Activated CD8-positive, alpha-beta T cell treated with anti-CD3 and anti-CD28 coated beads, Interleukin-2, amount 10 ng/mL, durations not matched to agents 7 days and 5 days (primary cell): ENCODE data around the gene HOXB6. TPM values are rescaled to one million over a fixed set of nuclear protein-coding genes. Genes with fewer than 3 reads are reported as not detected.
A peak's percentile ranks its signal among the peaks of the same experiment; 100 is the strongest.

ENCODE experiments used
- ATAC-seq: fragments of 150-1000 bp; cut with Tn5 transposase; one replicate; pipeline ENCODE4 v1.10.0; 2021; ENCODE audit warnings: moderate library complexity
- CTCF ChIA-PET: fragments of 350-600 bp; sonication (Branson Sonifier 250); formaldehyde crosslinking; loops from one replicate; lab custom pipeline; 2021; ENCODE audit warnings: antibody characterized with exemption; lab: Charles Lee
- POLR2A ChIA-PET: fragments of 350-600 bp; sonication (Branson Sonifier 250); formaldehyde crosslinking; loops from one replicate; lab custom pipeline; 2021; ENCODE audit warnings: antibody characterized with exemption; lab: Charles Lee
- DNase-seq: peaks from one replicate; pipeline ENCODE4 v3.0.0-alpha.2; 2020
- H3K27ac Mint-ChIP-seq: one replicate; pipeline ENCODE4 v1.8.0; 2021; ENCODE audit warnings: mild to moderate bottlenecking, mixed read lengths
- H3K27me3 Mint-ChIP-seq: one replicate; pipeline ENCODE4 v1.8.0; 2021; ENCODE audit warnings: low read depth, mixed read lengths
- H3K36me3 Mint-ChIP-seq: one replicate; pipeline ENCODE4 v1.8.0; 2021; ENCODE audit warnings: low read depth, mixed read lengths
- H3K4me1 Mint-ChIP-seq: one replicate; pipeline ENCODE4 v1.8.0; 2021; ENCODE audit warnings: low read depth, mixed read lengths
- H3K4me3 Mint-ChIP-seq: one replicate; pipeline ENCODE4 v1.8.0; 2021; ENCODE audit warnings: mild to moderate bottlenecking, mixed read lengths
- H3K9me3 Mint-ChIP-seq: one replicate; pipeline ENCODE4 v1.8.0; 2022; ENCODE audit warnings: mixed read lengths; ENCODE audit not compliant: insufficient read depth
- total RNA-seq, 2 experiments: library from RNA; stranded (reverse); gene quantifications; one replicate each; pipeline ENCODE4 v1.2.3, GENCODE V29; 2021

The HOXB6 gene
- total RNA-seq, 2 experiments from 2014 or later = not detected

GRCh38 chr17:48642059-48642842 is 37.5 kb upstream of the HOXB6 start:
- ATAC-seq (no peak), DNase-seq (no peak)
- Mint-ChIP-seq H3K4me1 (peaks cover 25% of the 10 kb centered on the region), H3K4me3 (no peak overlapping the region), H3K27ac (no peak overlapping the region), H3K27me3 (peaks cover 87% of the 10 kb centered on the region), H3K36me3 (peaks cover 2% of the 10 kb centered on the region), H3K9me3 (no peaks in the 10 kb centered on the region)
- ChIA-PET CTCF (interaction anchor here (1.6 to 2.2 kb wide), 3 partner anchors 17 to 36 kb away, joined by 3 to 7 read pairs (median 5); partner anchors contain the start of gene HOXB9), POLR2A (no interaction called here)

GRCh38 chr17:48641541-48642058 is 36.8 kb upstream of the HOXB6 start:
- ATAC-seq = no peak
- H3K27me3 Mint-ChIP-seq = peaks cover 89% of the 10 kb centered on the region
- H3K9me3 Mint-ChIP-seq = no peaks in the 10 kb centered on the region
- no peak for DNase-seq
- CTCF ChIA-PET = interaction anchor here (1.6 to 2.2 kb wide), 3 partner anchors 16 to 37 kb away, joined by 3 to 7 read pairs (median 5); partner anchors contain the start of gene HOXB9
- peaks cover 23% of the 10 kb centered on the region for H3K4me1 Mint-ChIP-seq
- no peak overlapping the region for H3K4me3 Mint-ChIP-seq
- POLR2A ChIA-PET = no interaction called here
- H3K27ac Mint-ChIP-seq = no peak overlapping the region
- peaks cover 2% of the 10 kb centered on the region for H3K36me3 Mint-ChIP-seq

- no peaks in the 10 kb centered on the region for H3K9me3 Mint-ChIP-seq
- no peak overlapping the region for H3K4me3 Mint-ChIP-seq
- peaks cover 94% of the 10 kb centered on the region for H3K27me3 Mint-ChIP-seq
- H3K4me1 Mint-ChIP-seq = peaks cover 20% of the 10 kb centered on the region
- DNase-seq (no peak), ATAC-seq (no peak)
- ChIA-PET CTCF (interaction anchor here (1.6 to 2.0 kb wide), 3 partner anchors 15 to 38 kb away, joined by 3 to 5 read pairs (median 4); partner anchors contain the start of gene HOXB9), POLR2A (interaction anchor here (1.0 kb wide), 1 partner anchor 16 kb away, joined by 4 read pairs; no protein-coding TSS in a partner anchor)
- peaks cover 2% of the 10 kb centered on the region for H3K36me3 Mint-ChIP-seq
- no peak overlapping the region for H3K27ac Mint-ChIP-seq
Observed at GRCh38 chr17:48640858-48641180, 36.0 kb upstream of the HOXB6 start.

GRCh38 chr17:48639982-48640857 is 35.4 kb upstream of the HOXB6 start:
- peaks cover 2% of the 10 kb centered on the region for H3K36me3 Mint-ChIP-seq
- no peak overlapping the region for H3K27ac Mint-ChIP-seq
- no peak for ATAC-seq
- no peak for DNase-seq
- H3K27me3 Mint-ChIP-seq = peaks cover 93% of the 10 kb centered on the region
- H3K9me3 Mint-ChIP-seq = no peaks in the 10 kb centered on the region
- no peak overlapping the region for H3K4me3 Mint-ChIP-seq
- peaks cover 14% of the 10 kb centered on the region for H3K4me1 Mint-ChIP-seq
- ChIA-PET CTCF (interaction anchor here (1.0 to 2.0 kb wide), 3 partner anchors 10 to 22 kb away, joined by 3 to 5 read pairs (median 4); partner anchors contain the start of gene HOXB9), POLR2A (interaction anchor here (1.0 kb wide), 1 partner anchor 15 kb away, joined by 4 read pairs; no protein-coding TSS in a partner anchor)

GRCh38 chr17:48639136-48639535 is 34.4 kb upstream of the HOXB6 start:
- POLR2A ChIA-PET = no interaction called here
- no peak for DNase-seq
- Mint-ChIP-seq H3K4me3 (no peak overlapping the region), H3K36me3 (peaks cover 2% of the 10 kb centered on the region), H3K27me3 (peaks cover 94% of the 10 kb centered on the region), H3K9me3 (no peaks in the 10 kb centered on the region), H3K27ac (no peak overlapping the region), H3K4me1 (peaks cover 13% of the 10 kb centered on the region)
- ATAC-seq = no peak
- CTCF ChIA-PET = interaction anchor here (2.0 kb wide), 1 partner anchor 21 kb away, joined by 4 read pairs; no protein-coding TSS in a partner anchor

GRCh38 chr17:48637323-48638260 is 32.8 kb upstream of the HOXB6 start:
- ChIA-PET POLR2A (interaction anchor here (0.6 to 1.3 kb wide), 2 partner anchors 12 to 372 kb away, joined by 3 to 7 read pairs; partner anchors contain the start of gene HOXB9), CTCF (interaction anchor here (0.6 to 4.0 kb wide), 17 partner anchors 9 to 395 kb away, joined by 3 to 34 read pairs (median 6); partner anchors contain the start of genes HOXB5, HOXB9 and PRAC2)
- Mint-ChIP-seq H3K27me3 (peaks cover 85% of the 10 kb centered on the region), H3K4me3 (no peak overlapping the region), H3K4me1 (peaks cover 12% of the 10 kb centered on the region), H3K27ac (no peak overlapping the region), H3K9me3 (no peaks in the 10 kb centered on the region), H3K36me3 (peaks cover 2% of the 10 kb centered on the region)
- ATAC-seq = no peak
- DNase-seq = no peak

GRCh38 chr17:48636177-48637018 is 31.6 kb upstream of the HOXB6 start:
- ChIA-PET CTCF (interaction anchor here (0.6 to 4.0 kb wide), 32 partner anchors 10 to 706 kb away, joined by 3 to 34 read pairs (median 4); partner anchors contain the start of genes HOXB5, HOXB9 and PRAC2), POLR2A (interaction anchor here (0.6 to 1.3 kb wide), 2 partner anchors 11 to 49 kb away, joined by 3 to 7 read pairs; partner anchors contain the start of gene HOXB9)
- peak overlapping the region; percentile 18 for H3K4me3 Mint-ChIP-seq
- peak; percentile 80 for DNase-seq
- peak; percentile 90 for ATAC-seq
- no peak overlapping the region for H3K27ac Mint-ChIP-seq
- peaks cover 84% of the 10 kb centered on the region for H3K27me3 Mint-ChIP-seq
- H3K36me3 Mint-ChIP-seq = no peaks in the 10 kb centered on the region
- H3K4me1 Mint-ChIP-seq = peaks cover 14% of the 10 kb centered on the region
- no peaks in the 10 kb centered on the region for H3K9me3 Mint-ChIP-seq

GRCh38 chr17:48634493-48635208 is 29.9 kb upstream of the HOXB6 start:
- ChIA-PET CTCF (interaction anchor here (1.3 to 4.0 kb wide), 3 partner anchors 8 to 21 kb away, joined by 4 to 34 read pairs (median 19); partner anchors contain the start of gene HOXB9), POLR2A (no interaction called here)
- H3K27ac Mint-ChIP-seq = no peak overlapping the region
- H3K4me1 Mint-ChIP-seq = peaks cover 14% of the 10 kb centered on the region
- peaks cover 83% of the 10 kb centered on the region for H3K27me3 Mint-ChIP-seq
- no peaks in the 10 kb centered on the region for H3K36me3 Mint-ChIP-seq
- no peak for DNase-seq
- ATAC-seq = no peak
- H3K4me3 Mint-ChIP-seq = peak overlapping the region; percentile 4
- no peaks in the 10 kb centered on the region for H3K9me3 Mint-ChIP-seq

GRCh38 chr17:48633266-48633677 is 28.5 kb upstream of the HOXB6 start:
- ChIA-PET POLR2A (no interaction called here), CTCF (interaction anchor here (1.5 to 1.7 kb wide), 2 partner anchors 14 to 38 kb away, joined by 4 to 6 read pairs; no protein-coding TSS in a partner anchor)
- Mint-ChIP-seq H3K4me1 (peaks cover 14% of the 10 kb centered on the region), H3K9me3 (no peaks in the 10 kb centered on the region), H3K36me3 (no peaks in the 10 kb centered on the region), H3K27me3 (peaks cover 85% of the 10 kb centered on the region), H3K4me3 (no peak overlapping the region), H3K27ac (no peak overlapping the region)
- ATAC-seq = no peak
- DNase-seq = no peak
